Measurements from ENCODE around the gene CAPN15.

The CAPN15 gene

DNA sequence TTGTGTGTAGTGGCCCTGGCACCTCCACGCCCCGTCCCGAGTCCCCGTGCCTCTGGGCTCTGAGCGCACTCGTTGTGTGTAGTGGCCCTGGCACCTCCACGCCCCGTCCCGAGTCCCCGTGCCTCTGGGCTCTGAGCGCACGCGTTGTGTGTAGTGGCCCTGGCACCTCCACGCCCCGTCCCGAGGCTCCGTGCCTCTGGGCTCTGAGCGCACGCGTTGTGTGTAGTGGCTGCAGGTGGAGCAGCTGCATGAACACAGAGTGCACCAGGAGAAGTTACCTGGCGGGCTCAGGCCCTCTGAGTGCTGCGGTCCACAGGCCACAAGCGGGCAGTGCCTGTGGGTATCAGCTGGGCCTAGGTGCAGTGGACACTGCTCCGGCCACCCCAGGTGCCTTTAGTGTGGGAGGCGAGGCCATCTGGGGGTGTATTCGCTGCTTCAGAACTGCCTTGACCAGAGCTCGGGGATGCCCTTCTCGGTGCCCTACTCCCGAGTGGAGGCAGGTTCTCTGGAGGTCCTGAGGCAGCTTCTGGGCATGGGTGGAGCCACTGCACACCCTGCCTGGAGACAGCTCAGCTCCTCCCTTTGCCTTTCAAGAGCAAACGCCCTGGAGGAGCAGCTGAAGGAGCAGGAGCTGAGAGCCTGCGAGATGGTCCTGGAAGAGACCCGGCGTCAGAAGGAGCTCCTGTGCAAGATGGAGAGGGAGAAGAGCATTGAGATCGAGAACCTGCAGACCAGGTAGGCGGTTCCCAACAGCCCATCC lies 17.3 kb upstream of the CAPN15 start:
- TF ChIP-seq, protein P1, sequence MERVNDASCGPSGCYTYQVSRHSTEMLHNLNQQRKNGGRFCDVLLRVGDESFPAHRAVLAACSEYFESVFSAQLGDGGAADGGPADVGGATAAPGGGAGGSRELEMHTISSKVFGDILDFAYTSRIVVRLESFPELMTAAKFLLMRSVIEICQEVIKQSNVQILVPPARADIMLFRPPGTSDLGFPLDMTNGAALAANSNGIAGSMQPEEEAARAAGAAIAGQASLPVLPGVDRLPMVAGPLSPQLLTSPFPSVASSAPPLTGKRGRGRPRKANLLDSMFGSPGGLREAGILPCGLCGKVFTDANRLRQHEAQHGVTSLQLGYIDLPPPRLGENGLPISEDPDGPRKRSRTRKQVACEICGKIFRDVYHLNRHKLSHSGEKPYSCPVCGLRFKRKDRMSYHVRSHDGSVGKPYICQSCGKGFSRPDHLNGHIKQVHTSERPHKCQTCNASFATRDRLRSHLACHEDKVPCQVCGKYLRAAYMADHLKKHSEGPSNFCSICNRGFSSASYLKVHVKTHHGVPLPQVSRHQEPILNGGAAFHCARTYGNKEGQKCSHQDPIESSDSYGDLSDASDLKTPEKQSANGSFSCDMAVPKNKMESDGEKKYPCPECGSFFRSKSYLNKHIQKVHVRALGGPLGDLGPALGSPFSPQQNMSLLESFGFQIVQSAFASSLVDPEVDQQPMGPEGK (CRISPR knock-in tag; IDR thresholded peaks at IDR 0.05; ENCODE audit: borderline replicate concordance): no peak
- TF ChIP-seq GLIS3 (CRISPR knock-in tag; IDR thresholded peaks at IDR 0.05) (no peak), OSR1 (CRISPR knock-in tag; IDR thresholded peaks at IDR 0.05) (no peak), BACH2 (CRISPR knock-in tag; IDR thresholded peaks at IDR 0.05; ENCODE audit: borderline replicate concordance) (no peak), PPARA (CRISPR knock-in tag; IDR thresholded peaks at IDR 0.05; ENCODE audit: borderline replicate concordance) (no peak), ESRRG (CRISPR knock-in tag; IDR thresholded peaks at IDR 0.05) (no peak), ZC3H10 (CRISPR knock-in tag; IDR thresholded peaks at IDR 0.05) (no peak), ZFP30 (CRISPR knock-in tag; IDR thresholded peaks at IDR 0.05) (no peak), RARB (CRISPR knock-in tag; IDR thresholded peaks at IDR 0.05) (no peak), TCF4 (CRISPR knock-in tag; IDR thresholded peaks at IDR 0.05; ENCODE audit: borderline replicate concordance) (no peak), SNAI2 (CRISPR knock-in tag; IDR thresholded peaks at IDR 0.05) (no peak), CSDC2 (CRISPR knock-in tag; IDR thresholded peaks at IDR 0.05) (no peak), ZFP3 (CRISPR knock-in tag; IDR thresholded peaks at IDR 0.05) (no peak), ZNF70 (CRISPR knock-in tag; IDR thresholded peaks at IDR 0.05) (no peak), ZNF8 (CRISPR knock-in tag; IDR thresholded peaks at IDR 0.05) (no peak)
- TF ChIP-seq, protein P2, sequence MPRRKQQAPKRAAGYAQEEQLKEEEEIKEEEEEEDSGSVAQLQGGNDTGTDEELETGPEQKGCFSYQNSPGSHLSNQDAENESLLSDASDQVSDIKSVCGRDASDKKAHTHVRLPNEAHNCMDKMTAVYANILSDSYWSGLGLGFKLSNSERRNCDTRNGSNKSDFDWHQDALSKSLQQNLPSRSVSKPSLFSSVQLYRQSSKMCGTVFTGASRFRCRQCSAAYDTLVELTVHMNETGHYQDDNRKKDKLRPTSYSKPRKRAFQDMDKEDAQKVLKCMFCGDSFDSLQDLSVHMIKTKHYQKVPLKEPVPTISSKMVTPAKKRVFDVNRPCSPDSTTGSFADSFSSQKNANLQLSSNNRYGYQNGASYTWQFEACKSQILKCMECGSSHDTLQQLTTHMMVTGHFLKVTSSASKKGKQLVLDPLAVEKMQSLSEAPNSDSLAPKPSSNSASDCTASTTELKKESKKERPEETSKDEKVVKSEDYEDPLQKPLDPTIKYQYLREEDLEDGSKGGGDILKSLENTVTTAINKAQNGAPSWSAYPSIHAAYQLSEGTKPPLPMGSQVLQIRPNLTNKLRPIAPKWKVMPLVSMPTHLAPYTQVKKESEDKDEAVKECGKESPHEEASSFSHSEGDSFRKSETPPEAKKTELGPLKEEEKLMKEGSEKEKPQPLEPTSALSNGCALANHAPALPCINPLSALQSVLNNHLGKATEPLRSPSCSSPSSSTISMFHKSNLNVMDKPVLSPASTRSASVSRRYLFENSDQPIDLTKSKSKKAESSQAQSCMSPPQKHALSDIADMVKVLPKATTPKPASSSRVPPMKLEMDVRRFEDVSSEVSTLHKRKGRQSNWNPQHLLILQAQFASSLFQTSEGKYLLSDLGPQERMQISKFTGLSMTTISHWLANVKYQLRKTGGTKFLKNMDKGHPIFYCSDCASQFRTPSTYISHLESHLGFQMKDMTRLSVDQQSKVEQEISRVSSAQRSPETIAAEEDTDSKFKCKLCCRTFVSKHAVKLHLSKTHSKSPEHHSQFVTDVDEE (CRISPR knock-in tag; IDR thresholded peaks at IDR 0.05): no peak
- TF ChIP-seq, protein P3, sequence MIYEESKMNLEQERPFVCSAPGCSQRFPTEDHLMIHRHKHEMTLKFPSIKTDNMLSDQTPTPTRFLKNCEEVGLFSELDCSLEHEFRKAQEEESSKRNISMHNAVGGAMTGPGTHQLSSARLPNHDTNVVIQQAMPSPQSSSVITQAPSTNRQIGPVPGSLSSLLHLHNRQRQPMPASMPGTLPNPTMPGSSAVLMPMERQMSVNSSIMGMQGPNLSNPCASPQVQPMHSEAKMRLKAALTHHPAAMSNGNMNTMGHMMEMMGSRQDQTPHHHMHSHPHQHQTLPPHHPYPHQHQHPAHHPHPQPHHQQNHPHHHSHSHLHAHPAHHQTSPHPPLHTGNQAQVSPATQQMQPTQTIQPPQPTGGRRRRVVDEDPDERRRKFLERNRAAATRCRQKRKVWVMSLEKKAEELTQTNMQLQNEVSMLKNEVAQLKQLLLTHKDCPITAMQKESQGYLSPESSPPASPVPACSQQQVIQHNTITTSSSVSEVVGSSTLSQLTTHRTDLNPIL (CRISPR knock-in tag; IDR thresholded peaks at IDR 0.05; ENCODE audit: low read depth): no peak
- TF ChIP-seq, protein P4, sequence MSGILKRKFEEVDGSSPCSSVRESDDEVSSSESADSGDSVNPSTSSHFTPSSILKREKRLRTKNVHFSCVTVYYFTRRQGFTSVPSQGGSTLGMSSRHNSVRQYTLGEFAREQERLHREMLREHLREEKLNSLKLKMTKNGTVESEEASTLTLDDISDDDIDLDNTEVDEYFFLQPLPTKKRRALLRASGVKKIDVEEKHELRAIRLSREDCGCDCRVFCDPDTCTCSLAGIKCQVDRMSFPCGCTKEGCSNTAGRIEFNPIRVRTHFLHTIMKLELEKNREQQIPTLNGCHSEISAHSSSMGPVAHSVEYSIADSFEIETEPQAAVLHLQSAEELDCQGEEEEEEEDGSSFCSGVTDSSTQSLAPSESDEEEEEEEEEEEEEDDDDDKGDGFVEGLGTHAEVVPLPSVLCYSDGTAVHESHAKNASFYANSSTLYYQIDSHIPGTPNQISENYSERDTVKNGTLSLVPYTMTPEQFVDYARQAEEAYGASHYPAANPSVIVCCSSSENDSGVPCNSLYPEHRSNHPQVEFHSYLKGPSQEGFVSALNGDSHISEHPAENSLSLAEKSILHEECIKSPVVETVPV (CRISPR knock-in tag; IDR thresholded peaks at IDR 0.05): no peak
- TF ChIP-seq, protein P5, sequence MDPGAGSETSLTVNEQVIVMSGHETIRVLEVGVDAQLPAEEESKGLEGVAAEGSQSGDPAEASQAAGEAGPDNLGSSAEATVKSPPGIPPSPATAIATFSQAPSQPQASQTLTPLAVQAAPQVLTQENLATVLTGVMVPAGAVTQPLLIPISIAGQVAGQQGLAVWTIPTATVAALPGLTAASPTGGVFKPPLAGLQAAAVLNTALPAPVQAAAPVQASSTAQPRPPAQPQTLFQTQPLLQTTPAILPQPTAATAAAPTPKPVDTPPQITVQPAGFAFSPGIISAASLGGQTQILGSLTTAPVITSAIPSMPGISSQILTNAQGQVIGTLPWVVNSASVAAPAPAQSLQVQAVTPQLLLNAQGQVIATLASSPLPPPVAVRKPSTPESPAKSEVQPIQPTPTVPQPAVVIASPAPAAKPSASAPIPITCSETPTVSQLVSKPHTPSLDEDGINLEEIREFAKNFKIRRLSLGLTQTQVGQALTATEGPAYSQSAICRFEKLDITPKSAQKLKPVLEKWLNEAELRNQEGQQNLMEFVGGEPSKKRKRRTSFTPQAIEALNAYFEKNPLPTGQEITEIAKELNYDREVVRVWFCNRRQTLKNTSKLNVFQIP (CRISPR knock-in tag; IDR thresholded peaks at IDR 0.05; ENCODE audit: borderline replicate concordance, low read depth): no peak
- no peak for ATAC-seq

DNA sequence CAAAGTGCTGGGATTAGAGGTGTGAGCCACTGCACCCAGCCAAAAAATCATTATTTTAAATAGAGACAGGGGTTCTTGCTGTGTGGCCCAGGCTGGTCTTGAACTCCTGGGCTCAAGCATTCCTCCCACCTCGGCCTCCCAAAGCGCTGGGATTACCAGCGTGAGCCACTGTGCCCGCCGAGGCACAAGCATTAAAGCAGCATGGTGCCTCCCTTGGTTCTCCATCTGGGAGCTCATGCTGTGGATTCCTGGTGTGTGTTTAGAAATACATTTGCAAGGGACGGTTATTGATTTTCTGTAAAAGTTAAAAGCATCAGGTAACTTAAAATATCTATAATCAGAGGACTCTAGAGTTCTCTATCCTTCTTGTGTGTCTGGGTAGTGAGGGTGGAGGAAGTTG lies 14.7 kb upstream of the CAPN15 start:
- TF ChIP-seq ISL1 (CRISPR knock-in tag; IDR thresholded peaks at IDR 0.05) (no peak), SNAI2 (CRISPR knock-in tag; IDR thresholded peaks at IDR 0.05) (no peak)
- no peak for ATAC-seq

DNA sequence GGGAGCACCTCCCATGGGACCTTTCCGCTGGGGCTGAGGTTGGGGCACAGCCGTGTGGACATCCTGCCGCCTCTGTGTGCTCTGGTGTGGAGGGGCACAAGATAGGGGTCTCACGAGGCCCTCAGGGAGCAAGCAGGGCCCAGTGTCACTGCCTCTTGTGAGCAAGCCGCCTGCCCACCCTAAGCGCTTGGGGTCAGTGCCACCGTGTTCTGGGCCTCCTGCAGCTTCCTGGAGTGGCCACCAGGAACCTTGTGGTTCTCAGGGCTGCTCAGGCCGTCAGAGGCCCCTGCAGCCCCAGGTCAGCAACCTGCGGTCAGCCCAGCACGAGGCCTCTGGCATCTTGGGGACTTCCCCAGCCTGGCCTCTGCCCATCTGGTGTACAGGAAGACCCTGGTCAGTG lies 13.6 kb upstream of the CAPN15 start:
- TF ChIP-seq CSDC2 (CRISPR knock-in tag; IDR thresholded peaks at IDR 0.05) (no peak), ZNF8 (CRISPR knock-in tag; IDR thresholded peaks at IDR 0.05) (no peak), SNAI2 (CRISPR knock-in tag; IDR thresholded peaks at IDR 0.05) (no peak), TOX (CRISPR knock-in tag; IDR thresholded peaks at IDR 0.05; ENCODE audit: borderline replicate concordance) (no peak), BACH2 (CRISPR knock-in tag; IDR thresholded peaks at IDR 0.05; ENCODE audit: borderline replicate concordance) (no peak), OSR1 (CRISPR knock-in tag; IDR thresholded peaks at IDR 0.05) (no peak), ZC3H10 (CRISPR knock-in tag; IDR thresholded peaks at IDR 0.05) (no peak), RARB (CRISPR knock-in tag; IDR thresholded peaks at IDR 0.05) (no peak), TCF4 (CRISPR knock-in tag; IDR thresholded peaks at IDR 0.05; ENCODE audit: borderline replicate concordance) (no peak), ZNF565 (CRISPR knock-in tag; conservative IDR thresholded peaks at IDR 0.05; ENCODE audit: low read depth) (no peak)
- TF ChIP-seq, protein P1 (CRISPR knock-in tag; IDR thresholded peaks at IDR 0.05; ENCODE audit: borderline replicate concordance): no peak
- TF ChIP-seq, protein P4 (CRISPR knock-in tag; IDR thresholded peaks at IDR 0.05): no peak
- TF ChIP-seq, protein P5 (CRISPR knock-in tag; IDR thresholded peaks at IDR 0.05; ENCODE audit: borderline replicate concordance, low read depth): no peak
- ATAC-seq: no peak
